ENCODE data around the gene SLC8B1.

DNA sequence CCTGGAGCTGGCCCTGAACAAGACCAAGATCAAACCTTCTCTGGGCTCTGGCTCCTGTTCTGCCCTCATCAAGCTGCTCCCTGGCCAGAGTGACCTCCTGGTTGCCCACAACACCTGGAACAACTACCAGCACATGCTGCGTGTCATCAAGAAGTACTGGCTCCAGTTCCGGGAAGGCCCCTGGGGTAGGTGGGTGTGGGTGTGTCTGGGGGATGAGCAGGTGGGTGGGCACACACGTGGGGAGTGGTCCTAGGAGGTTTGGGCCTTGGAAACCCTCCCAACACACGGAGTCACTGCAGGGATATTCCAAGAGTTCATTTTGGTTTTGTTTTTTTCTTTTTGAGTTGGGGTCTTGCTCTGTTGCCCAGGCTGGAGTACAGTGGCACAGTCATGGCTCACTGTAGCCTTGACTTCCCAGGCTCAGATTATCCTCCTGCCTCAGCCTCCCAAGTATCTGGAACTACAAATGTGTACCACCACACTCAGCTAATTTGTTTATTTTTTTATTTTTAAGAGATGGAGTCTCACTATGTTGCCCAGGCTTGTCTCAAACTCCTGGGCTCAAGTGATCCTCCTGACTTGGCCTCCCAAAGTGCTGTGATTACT is 40.0 kb upstream of the SLC8B1 start:
- TF ChIP-seq, protein P1, sequence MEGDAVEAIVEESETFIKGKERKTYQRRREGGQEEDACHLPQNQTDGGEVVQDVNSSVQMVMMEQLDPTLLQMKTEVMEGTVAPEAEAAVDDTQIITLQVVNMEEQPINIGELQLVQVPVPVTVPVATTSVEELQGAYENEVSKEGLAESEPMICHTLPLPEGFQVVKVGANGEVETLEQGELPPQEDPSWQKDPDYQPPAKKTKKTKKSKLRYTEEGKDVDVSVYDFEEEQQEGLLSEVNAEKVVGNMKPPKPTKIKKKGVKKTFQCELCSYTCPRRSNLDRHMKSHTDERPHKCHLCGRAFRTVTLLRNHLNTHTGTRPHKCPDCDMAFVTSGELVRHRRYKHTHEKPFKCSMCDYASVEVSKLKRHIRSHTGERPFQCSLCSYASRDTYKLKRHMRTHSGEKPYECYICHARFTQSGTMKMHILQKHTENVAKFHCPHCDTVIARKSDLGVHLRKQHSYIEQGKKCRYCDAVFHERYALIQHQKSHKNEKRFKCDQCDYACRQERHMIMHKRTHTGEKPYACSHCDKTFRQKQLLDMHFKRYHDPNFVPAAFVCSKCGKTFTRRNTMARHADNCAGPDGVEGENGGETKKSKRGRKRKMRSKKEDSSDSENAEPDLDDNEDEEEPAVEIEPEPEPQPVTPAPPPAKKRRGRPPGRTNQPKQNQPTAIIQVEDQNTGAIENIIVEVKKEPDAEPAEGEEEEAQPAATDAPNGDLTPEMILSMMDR (IDR thresholded peaks at IDR 0.05; ENCODE audit: low read length) = no peak
- TF ChIP-seq EZH2 (IDR thresholded peaks at IDR 0.05; ENCODE audit: borderline replicate concordance, low read length) = no peak
